ENCODE data around the gene ABI1. TPM values are rescaled to one million over a fixed set of nuclear protein-coding genes. Genes with fewer than 3 reads are reported as not detected.

The ABI1 gene
- total RNA-seq, 1 donor from 2014 or later = 29.2 TPM

DNA sequence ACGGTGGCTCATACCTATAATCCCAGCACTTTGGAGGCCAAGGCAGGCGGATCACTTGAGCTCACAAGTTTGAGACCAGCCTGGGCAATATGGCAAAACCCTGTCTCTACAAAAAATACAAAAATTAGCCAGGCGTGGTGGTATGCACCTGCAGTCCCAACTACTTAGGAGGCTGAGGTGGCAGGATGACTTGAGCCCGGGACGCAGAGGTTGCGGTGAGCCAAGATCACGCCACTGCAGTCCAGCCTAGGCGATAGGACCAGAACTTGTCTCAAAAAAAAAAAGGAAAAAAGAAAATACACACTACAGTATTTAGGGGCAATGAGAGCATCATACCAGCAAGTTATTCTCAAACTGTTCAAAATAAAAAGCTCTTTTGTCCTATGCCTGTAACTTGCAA is 59.5 kb downstream of the ABI1 start:
- Histone ChIP-seq H3K36me3 (no peaks in the 10 kb centered on the region), H3K27me3 (ENCODE audit: low read depth) (no peaks in the 10 kb centered on the region), H3K4me1 (peaks cover 82% of the 10 kb centered on the region), H3K27ac (replicated peaks) (no peak overlapping the region), H3K9me3 (replicated peaks) (peaks cover under 1% of the 10 kb centered on the region), H3K4me3 (no peak overlapping the region)
- TF ChIP-seq, protein P1, sequence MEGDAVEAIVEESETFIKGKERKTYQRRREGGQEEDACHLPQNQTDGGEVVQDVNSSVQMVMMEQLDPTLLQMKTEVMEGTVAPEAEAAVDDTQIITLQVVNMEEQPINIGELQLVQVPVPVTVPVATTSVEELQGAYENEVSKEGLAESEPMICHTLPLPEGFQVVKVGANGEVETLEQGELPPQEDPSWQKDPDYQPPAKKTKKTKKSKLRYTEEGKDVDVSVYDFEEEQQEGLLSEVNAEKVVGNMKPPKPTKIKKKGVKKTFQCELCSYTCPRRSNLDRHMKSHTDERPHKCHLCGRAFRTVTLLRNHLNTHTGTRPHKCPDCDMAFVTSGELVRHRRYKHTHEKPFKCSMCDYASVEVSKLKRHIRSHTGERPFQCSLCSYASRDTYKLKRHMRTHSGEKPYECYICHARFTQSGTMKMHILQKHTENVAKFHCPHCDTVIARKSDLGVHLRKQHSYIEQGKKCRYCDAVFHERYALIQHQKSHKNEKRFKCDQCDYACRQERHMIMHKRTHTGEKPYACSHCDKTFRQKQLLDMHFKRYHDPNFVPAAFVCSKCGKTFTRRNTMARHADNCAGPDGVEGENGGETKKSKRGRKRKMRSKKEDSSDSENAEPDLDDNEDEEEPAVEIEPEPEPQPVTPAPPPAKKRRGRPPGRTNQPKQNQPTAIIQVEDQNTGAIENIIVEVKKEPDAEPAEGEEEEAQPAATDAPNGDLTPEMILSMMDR (IDR thresholded peaks at IDR 0.05; ENCODE audit: borderline replicate concordance) = no peak
- DNase-seq = no peak
- intact Hi-C loops (cut with micrococcal nuclease) = no loop called here

DNA sequence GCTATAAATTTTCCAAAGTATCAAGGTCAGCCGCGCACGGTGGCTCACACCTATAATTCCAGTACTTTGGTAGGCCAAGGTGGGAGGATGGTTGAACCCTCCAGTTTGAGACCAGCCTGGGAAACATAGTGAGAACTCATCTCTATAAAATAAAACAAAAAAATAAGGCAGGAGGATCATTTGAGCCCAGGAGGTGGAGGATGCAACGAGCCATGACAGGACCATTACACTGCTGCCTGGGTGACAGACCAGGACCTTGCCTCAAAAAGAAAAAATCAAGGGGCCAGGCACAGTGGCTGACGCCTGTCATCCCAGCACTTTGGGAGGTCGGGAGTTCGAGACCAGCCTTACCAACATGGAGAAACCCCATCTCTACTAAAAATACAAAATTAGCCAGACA is 60.3 kb downstream of the ABI1 start:
- H3K9me3 ChIP-seq (replicated peaks) = peaks cover 9% of the 10 kb centered on the region
- peaks cover 76% of the 10 kb centered on the region for H3K4me1 ChIP-seq
- TF ChIP-seq, protein P1 (IDR thresholded peaks at IDR 0.05; ENCODE audit: borderline replicate concordance) = no peak
- no peaks in the 10 kb centered on the region for H3K36me3 ChIP-seq
- no peak overlapping the region for H3K27ac ChIP-seq (replicated peaks)
- no peak overlapping the region for H3K4me3 ChIP-seq
- intact Hi-C loops (cut with micrococcal nuclease) = no loop called here
- no peaks in the 10 kb centered on the region for H3K27me3 ChIP-seq (ENCODE audit: low read depth)
- no peak for DNase-seq

DNA sequence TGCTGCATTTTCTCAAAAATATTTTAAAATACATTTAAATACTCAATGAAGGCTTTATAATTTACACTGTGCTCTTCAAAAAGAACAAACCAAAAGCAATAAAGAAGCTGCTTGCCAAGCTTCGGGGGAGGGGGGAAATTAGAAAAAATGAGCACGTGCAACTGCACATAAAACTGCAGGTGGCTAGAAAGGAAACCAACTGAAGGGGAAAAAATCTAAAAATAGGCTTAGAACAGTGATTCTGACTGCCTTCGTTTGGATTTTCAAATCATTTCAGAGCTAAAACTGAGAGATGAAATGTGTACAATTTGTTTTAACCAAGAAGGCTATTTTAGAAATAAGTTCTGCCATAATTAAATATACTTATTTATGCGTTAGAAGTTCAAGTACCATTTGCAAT is 61.4 kb downstream of the ABI1 start:
- intact Hi-C loops (cut with micrococcal nuclease) = no loop called here
- no peak for DNase-seq
- Histone ChIP-seq H3K36me3 (no peaks in the 10 kb centered on the region), H3K9me3 (replicated peaks) (peaks cover 18% of the 10 kb centered on the region), H3K4me3 (no peak overlapping the region), H3K27me3 (ENCODE audit: low read depth) (no peaks in the 10 kb centered on the region), H3K27ac (replicated peaks) (no peak overlapping the region), H3K4me1 (peaks cover 65% of the 10 kb centered on the region)
- TF ChIP-seq, protein P1 (IDR thresholded peaks at IDR 0.05; ENCODE audit: borderline replicate concordance) = no peak

DNA sequence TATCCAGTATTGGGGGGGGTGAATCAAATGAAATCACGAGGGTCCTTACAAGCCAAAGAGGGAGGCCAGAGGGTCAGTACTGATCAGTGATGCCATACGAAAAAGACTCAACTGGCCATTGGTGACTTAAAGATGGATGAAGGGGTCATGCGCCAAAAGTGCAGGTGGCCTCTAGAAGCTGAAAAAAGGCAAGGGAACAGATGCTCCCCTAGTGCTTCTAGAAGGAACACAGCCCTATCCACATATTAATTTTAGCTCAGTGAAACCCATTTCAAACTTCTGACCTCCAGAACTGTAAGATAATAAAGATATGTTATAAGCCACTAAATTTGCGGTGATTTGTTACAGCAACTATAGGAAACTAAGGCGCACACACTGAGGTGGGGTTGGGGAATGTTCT is 62.5 kb downstream of the ABI1 start:
- Histone ChIP-seq H3K27me3 (ENCODE audit: low read depth) (no peaks in the 10 kb centered on the region), H3K4me3 (no peak overlapping the region), H3K36me3 (no peaks in the 10 kb centered on the region), H3K4me1 (peaks cover 59% of the 10 kb centered on the region), H3K27ac (replicated peaks) (no peak overlapping the region), H3K9me3 (replicated peaks) (peaks cover 18% of the 10 kb centered on the region)
- DNase-seq = no peak
- intact Hi-C loops (cut with micrococcal nuclease) = no loop called here
- TF ChIP-seq, protein P1 (IDR thresholded peaks at IDR 0.05; ENCODE audit: borderline replicate concordance) = no peak

DNA sequence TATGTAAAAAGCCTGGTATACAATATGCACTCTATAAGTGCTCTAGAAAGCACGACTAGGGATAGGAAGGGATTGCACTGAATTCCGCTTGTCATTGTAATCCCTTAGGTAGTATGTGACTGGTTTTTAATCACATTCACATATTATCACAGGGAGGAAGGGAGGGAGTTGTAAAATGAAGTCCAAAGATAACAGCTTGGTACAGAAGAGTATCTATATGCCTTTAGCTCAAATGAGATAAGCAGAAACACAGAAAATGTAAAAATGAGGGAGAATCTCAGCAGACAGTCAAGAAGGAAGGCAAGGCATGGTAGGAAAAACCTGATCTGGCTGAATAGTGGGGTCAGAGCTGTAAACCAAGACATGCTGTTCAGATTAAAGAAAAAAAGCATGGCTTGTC is 63.4 kb downstream of the ABI1 start:
- TF ChIP-seq, protein P1 (IDR thresholded peaks at IDR 0.05; ENCODE audit: borderline replicate concordance) = no peak
- intact Hi-C loops (cut with micrococcal nuclease) = no loop called here
- no peaks in the 10 kb centered on the region for H3K27me3 ChIP-seq (ENCODE audit: low read depth)
- DNase-seq = no peak
- peaks cover 59% of the 10 kb centered on the region for H3K4me1 ChIP-seq
- H3K27ac ChIP-seq (replicated peaks) = no peak overlapping the region
- peaks cover 18% of the 10 kb centered on the region for H3K9me3 ChIP-seq (replicated peaks)
- H3K4me3 ChIP-seq = no peak overlapping the region
- H3K36me3 ChIP-seq = no peaks in the 10 kb centered on the region

Data from left ventricle myocardium inferior (tissue), 1 donor.